Natural killer cell (primary cell): ENCODE data around the gene ADGRV1. TPM values are rescaled to one million over a fixed set of nuclear protein-coding genes. Genes with fewer than 3 reads are reported as not detected.

Experiments used
- ATAC-seq, 3 donors: fragments of 150-1000 bp in 2 of 3; fragments of 200-7000 bp in 1 of 3; cut with Tn5 transposase; 1 replicate in 1 of 3; 2 replicates in 2 of 3; pipeline ENCODE4 v1.10.0; 2021; ENCODE audit warnings: mild to moderate bottlenecking in 2 of 3, moderate library complexity in 2 of 3
- DNase-seq, 2 donors: peaks; one replicate each; pipeline versions ENCODE4 v3.0.0 to v3.0.0-alpha.2; 2013 to 2021; ENCODE audit warnings: mixed read lengths in 1 of 2
- H3K27ac ChIP-seq: one replicate; pipeline ENCODE4 v1.5.1; 2013; ENCODE audit warnings: mild to moderate bottlenecking, low read length
- H3K27me3 ChIP-seq: one replicate; pipeline ENCODE4 v1.6.1; 2013; ENCODE audit warnings: low read length; ENCODE audit not compliant: control insufficient read depth, insufficient read depth
- H3K36me3 ChIP-seq: one replicate; pipeline ENCODE4 v1.6.1; 2013; ENCODE audit warnings: low read length; ENCODE audit not compliant: control insufficient read depth, insufficient read depth
- H3K4me1 ChIP-seq: one replicate; pipeline ENCODE4 v1.6.1; 2013; ENCODE audit warnings: low read length; ENCODE audit not compliant: control insufficient read depth, insufficient read depth
- H3K4me3 ChIP-seq: one replicate; pipeline ENCODE4 v1.5.1; 2013; ENCODE audit warnings: low read length
- H3K9me3 ChIP-seq: one replicate; pipeline ENCODE4 v1.6.1; 2013; ENCODE audit warnings: low read length; ENCODE audit not compliant: control insufficient read depth, insufficient read depth
- H3K27ac Mint-ChIP-seq, 2 donors: one replicate each; pipeline ENCODE4 v1.8.0; 2022; ENCODE audit warnings: mild to moderate bottlenecking in 2 of 2, mixed read lengths in 2 of 2, moderate library complexity in 1 of 2
- H3K27me3 Mint-ChIP-seq, 2 donors: one replicate each; pipeline ENCODE4 v1.8.0; 2022; ENCODE audit warnings: low read depth in 2 of 2, mixed read lengths in 2 of 2
- H3K36me3 Mint-ChIP-seq: one replicate; pipeline ENCODE4 v1.8.0; 2022; ENCODE audit warnings: mixed read lengths
- H3K4me1 Mint-ChIP-seq, 2 donors: one replicate each; pipeline ENCODE4 v1.8.0; 2022; ENCODE audit warnings: mixed read lengths in 2 of 2
- H3K4me3 Mint-ChIP-seq: one replicate; pipeline ENCODE4 v1.8.0; 2022; ENCODE audit warnings: mild to moderate bottlenecking, moderate library complexity, mixed read lengths
- H3K9me3 Mint-ChIP-seq, 2 donors: one replicate each; pipeline ENCODE4 v1.8.0; 2022; ENCODE audit warnings: mixed read lengths in 2 of 2
- WGBS: methylation state at CpG from one replicate; pipeline ENCODE4 v1.1.7; 2013; ENCODE audit warnings: missing lambda C conversion rate; ENCODE audit not compliant: insufficient coverage; 5-methylcytosine and 5-hydroxymethylcytosine counted together
- intact Hi-C: fragments of 100-400 bp; cut with micrococcal nuclease; formaldehyde crosslinking; loops from one replicate; pipeline ENCODE4 v1.14.2; 2022
- total RNA-seq, 4 donors: library from RNA; stranded (reverse); fragments of 120-200 nt in 1 of 4; gene quantifications; one replicate each; pipeline versions ENCODE4 v1.2.3 to v1.2.4, GENCODE V29; 2013 to 2022
- TF ChIP-seq, protein P1 (sequence below): fragments of 200-600 bp; IDR thresholded peaks from one replicate; pipeline ENCODE4 v1.8.0; 2022; ENCODE audit warnings: antibody characterized with exemption

The ADGRV1 gene
- total RNA-seq, 3 donors from 2014 or later (not counting 1 experiment from before 2014, with no cell fraction given): 0.50 to 0.71 TPM; not detected in 1

- Mint-ChIP-seq H3K9me3 (no peaks in the 10 kb centered on the region), H3K27me3 (peaks cover 5 to 19% of the 10 kb centered on the region in 2 donors), H3K4me3 (no peak overlapping the region), H3K36me3 (no peaks in the 10 kb centered on the region), H3K4me1 (peaks cover 10 to 14% of the 10 kb centered on the region in 2 donors), H3K27ac (no peak overlapping the region)
- DNase-seq (no peak), ATAC-seq (no peak)
- TF ChIP-seq, protein P1, sequence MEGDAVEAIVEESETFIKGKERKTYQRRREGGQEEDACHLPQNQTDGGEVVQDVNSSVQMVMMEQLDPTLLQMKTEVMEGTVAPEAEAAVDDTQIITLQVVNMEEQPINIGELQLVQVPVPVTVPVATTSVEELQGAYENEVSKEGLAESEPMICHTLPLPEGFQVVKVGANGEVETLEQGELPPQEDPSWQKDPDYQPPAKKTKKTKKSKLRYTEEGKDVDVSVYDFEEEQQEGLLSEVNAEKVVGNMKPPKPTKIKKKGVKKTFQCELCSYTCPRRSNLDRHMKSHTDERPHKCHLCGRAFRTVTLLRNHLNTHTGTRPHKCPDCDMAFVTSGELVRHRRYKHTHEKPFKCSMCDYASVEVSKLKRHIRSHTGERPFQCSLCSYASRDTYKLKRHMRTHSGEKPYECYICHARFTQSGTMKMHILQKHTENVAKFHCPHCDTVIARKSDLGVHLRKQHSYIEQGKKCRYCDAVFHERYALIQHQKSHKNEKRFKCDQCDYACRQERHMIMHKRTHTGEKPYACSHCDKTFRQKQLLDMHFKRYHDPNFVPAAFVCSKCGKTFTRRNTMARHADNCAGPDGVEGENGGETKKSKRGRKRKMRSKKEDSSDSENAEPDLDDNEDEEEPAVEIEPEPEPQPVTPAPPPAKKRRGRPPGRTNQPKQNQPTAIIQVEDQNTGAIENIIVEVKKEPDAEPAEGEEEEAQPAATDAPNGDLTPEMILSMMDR: no peak
- H3K4me1 ChIP-seq: peaks cover 2% of the 10 kb centered on the region
- H3K9me3 ChIP-seq: no peaks in the 10 kb centered on the region
- no peaks in the 10 kb centered on the region for H3K36me3 ChIP-seq
- no peak overlapping the region for H3K4me3 ChIP-seq
- H3K27me3 ChIP-seq: no peaks in the 10 kb centered on the region
- H3K27ac ChIP-seq: no peak overlapping the region
- intact Hi-C loops: loop anchor here (10.0 kb wide), 2 partner anchors 141 to 221 kb away; no protein-coding TSS in a partner anchor
These were observed 385.5 kb downstream of the ADGRV1 start for GRCh38 chr5:90944116-90944515.

GRCh38 chr5:90947667-90948066 is 389.1 kb downstream of the ADGRV1 start:
- no peaks in the 10 kb centered on the region for H3K9me3 ChIP-seq
- no peaks in the 10 kb centered on the region for H3K9me3 Mint-ChIP-seq
- no peak overlapping the region for H3K4me3 ChIP-seq
- DNase-seq (no peak), ATAC-seq (no peak)
- intact Hi-C loops: loop anchor here (10.0 kb wide), 2 partner anchors 137 to 217 kb away; no protein-coding TSS in a partner anchor
- no peak overlapping the region for H3K27ac ChIP-seq
- H3K27ac Mint-ChIP-seq: no peak overlapping the region
- TF ChIP-seq, protein P1: no peak
- H3K27me3 Mint-ChIP-seq: peaks cover 6 to 34% of the 10 kb centered on the region in 2 donors
- no peaks in the 10 kb centered on the region for H3K4me1 Mint-ChIP-seq
- WGBS: no CpG with 5 or more reads among the region's 1 CpG
- no peaks in the 10 kb centered on the region for H3K27me3 ChIP-seq
- H3K36me3 ChIP-seq: no peaks in the 10 kb centered on the region
- no peaks in the 10 kb centered on the region for H3K36me3 Mint-ChIP-seq
- no peaks in the 10 kb centered on the region for H3K4me1 ChIP-seq
- H3K4me3 Mint-ChIP-seq: no peak overlapping the region

GRCh38 chr5:90948969-90949368 is 390.4 kb downstream of the ADGRV1 start:
- H3K36me3 Mint-ChIP-seq: no peaks in the 10 kb centered on the region
- no peak overlapping the region for H3K27ac Mint-ChIP-seq
- intact Hi-C loops: loop anchor here (10.0 kb wide), 2 partner anchors 136 to 216 kb away; no protein-coding TSS in a partner anchor
- Histone ChIP-seq H3K4me3 (no peak overlapping the region), H3K27me3 (no peaks in the 10 kb centered on the region), H3K4me1 (no peaks in the 10 kb centered on the region), H3K27ac (no peak overlapping the region), H3K9me3 (no peaks in the 10 kb centered on the region), H3K36me3 (no peaks in the 10 kb centered on the region)
- H3K4me1 Mint-ChIP-seq: no peaks in the 10 kb centered on the region
- peaks cover 6 to 41% of the 10 kb centered on the region in 2 donors for H3K27me3 Mint-ChIP-seq
- H3K9me3 Mint-ChIP-seq: no peaks in the 10 kb centered on the region
- TF ChIP-seq, protein P1: no peak
- ATAC-seq (no peak), DNase-seq (no peak)
- no peak overlapping the region for H3K4me3 Mint-ChIP-seq
- 100% methylated on average over 2 of the region's 2 CpGs for WGBS
